ENCODE data around the gene TRIP12. TPM values are rescaled to one million over a fixed set of nuclear protein-coding genes. Genes with fewer than 3 reads are reported as not detected.

The TRIP12 gene
- total RNA-seq, 1 experiment from 2014 or later: 368 TPM

- no peak overlapping the region for H3K27ac ChIP-seq (ENCODE audit: low read length)
- no peak for TF ChIP-seq REST (IDR thresholded peaks at IDR 0.05; ENCODE audit: insufficient read depth in 1 of 2, low read depth in 2 of 2, low read length in 1 of 2)
- no peak for TF ChIP-seq TCF7L2 (IDR thresholded peaks at IDR 0.05; ENCODE audit: low read depth, low read length)
- TF ChIP-seq SIN3A (IDR thresholded peaks at IDR 0.05; ENCODE audit: borderline replicate concordance, insufficient read depth, low read depth, low read length): no peak
- no peak for TF ChIP-seq CTCF (IDR thresholded peaks at IDR 0.05)
- no peak for TF ChIP-seq POLR2AphosphoS5 (IDR thresholded peaks at IDR 0.05; ENCODE audit: low read depth, low read length)
- BruUV-seq (replicated peaks): no TSS peak
- H3K27me3 ChIP-seq (ENCODE audit: control insufficient read depth, insufficient read depth, low read length): no peaks in the 10 kb centered on the region
- POLR2A ChIA-PET: no interaction called here
- ATAC-seq (no peak), DNase-seq (ENCODE audit: low read depth, low spot score) (no peak)
- in situ Hi-C loops (cut with HindIII; ENCODE audit: low pct_unique_long_range_greater_than_20kb, low sequenced_read_pairs): no loop called here
- H3K4me1 ChIP-seq (ENCODE audit: control insufficient read depth, insufficient read depth, low read length): peaks cover 7% of the 10 kb centered on the region; the same call in 1 of the 2 replicates
- no peak overlapping the region for H3K4me3 ChIP-seq (ENCODE audit: low read depth in 2 of 2, low read length in 2 of 2)
- CTCF ChIA-PET: no interaction called here
- no peaks in the 10 kb centered on the region for H3K9me3 ChIP-seq (ENCODE audit: control insufficient read depth, insufficient read depth, low read depth, low read length)
- intact Hi-C loops (cut with micrococcal nuclease; ENCODE audit: unreplicated experiment): no loop called here
- H3K36me3 ChIP-seq (ENCODE audit: control insufficient read depth, insufficient read depth, low read length): 0 out of 2 replicates have a peak, but pooled peaks cover 2% of the 10 kb centered on the region
These were observed 32.8 kb downstream of the TRIP12 start for GRCh38 chr2:229889023-229889422.

GRCh38 chr2:229888031-229888430 is 33.8 kb downstream of the TRIP12 start:
- Histone ChIP-seq H3K36me3 (ENCODE audit: control insufficient read depth, insufficient read depth, low read length) (0 out of 2 replicates have a peak, but pooled peaks cover 2% of the 10 kb centered on the region), H3K4me1 (ENCODE audit: control insufficient read depth, insufficient read depth, low read length) (peaks cover 7% of the 10 kb centered on the region; the same call in 1 of the 2 replicates), H3K27me3 (ENCODE audit: control insufficient read depth, insufficient read depth, low read length) (no peaks in the 10 kb centered on the region), H3K9me3 (ENCODE audit: control insufficient read depth, insufficient read depth, low read depth, low read length) (no peaks in the 10 kb centered on the region), H3K27ac (ENCODE audit: low read length) (no peak overlapping the region), H3K4me3 (ENCODE audit: low read depth in 2 of 2, low read length in 2 of 2) (no peak overlapping the region)
- intact Hi-C loops (cut with micrococcal nuclease; ENCODE audit: unreplicated experiment): no loop called here
- TF ChIP-seq SIN3A (IDR thresholded peaks at IDR 0.05; ENCODE audit: borderline replicate concordance, insufficient read depth, low read depth, low read length) (no peak), POLR2AphosphoS5 (IDR thresholded peaks at IDR 0.05; ENCODE audit: low read depth, low read length) (no peak), TCF7L2 (IDR thresholded peaks at IDR 0.05; ENCODE audit: low read depth, low read length) (no peak), REST (IDR thresholded peaks at IDR 0.05; ENCODE audit: insufficient read depth in 1 of 2, low read depth in 2 of 2, low read length in 1 of 2) (no peak), CTCF (IDR thresholded peaks at IDR 0.05) (no peak)
- ChIA-PET POLR2A (no interaction called here), CTCF (no interaction called here)
- no peak for DNase-seq (ENCODE audit: low read depth, low spot score)
- ATAC-seq: no peak
- no TSS peak for BruUV-seq (replicated peaks)
- in situ Hi-C loops (cut with HindIII; ENCODE audit: low pct_unique_long_range_greater_than_20kb, low sequenced_read_pairs): no loop called here
